Osteocyte (in vitro differentiated cells): ENCODE results near the gene ADAMTS10. TPM values are rescaled to one million over a fixed set of nuclear protein-coding genes. Genes with fewer than 3 reads are reported as not detected.
A peak's percentile ranks its signal among the peaks of the same experiment; 100 is the strongest.
"Not testable (repeated sequence)": the region's sequence is repeated elsewhere in the genome, so short reads cannot be mapped to it uniquely, and the experiment has no call there.

Experiments
- DNase-seq: peaks from one replicate; pipeline ENCODE4 v3.0.0; 2021; ENCODE audit warnings: mixed read lengths; ENCODE audit not compliant: unreplicated experiment; ENCODE audit errors: extremely low spot score
- H3K27ac Mint-ChIP-seq: one replicate; pipeline ENCODE4 v1.8.0; 2021; ENCODE audit warnings: mild to moderate bottlenecking, mixed read lengths; ENCODE audit not compliant: unreplicated experiment
- H3K27me3 Mint-ChIP-seq: one replicate; pipeline ENCODE4 v1.8.0; 2021; ENCODE audit warnings: mixed read lengths; ENCODE audit not compliant: unreplicated experiment
- H3K36me3 Mint-ChIP-seq: one replicate; pipeline ENCODE4 v1.8.0; 2021; ENCODE audit warnings: mixed read lengths; ENCODE audit not compliant: unreplicated experiment
- H3K4me1 Mint-ChIP-seq: one replicate; pipeline ENCODE4 v1.8.0; 2021; ENCODE audit warnings: mixed read lengths; ENCODE audit not compliant: unreplicated experiment
- H3K4me3 Mint-ChIP-seq: one replicate; pipeline ENCODE4 v1.8.0; 2021; ENCODE audit warnings: mild to moderate bottlenecking, moderate library complexity, mixed read lengths; ENCODE audit not compliant: unreplicated experiment
- H3K9me3 Mint-ChIP-seq: one replicate; pipeline ENCODE4 v1.8.0; 2021; ENCODE audit warnings: mixed read lengths; ENCODE audit not compliant: unreplicated experiment
- CTCF ChIP-seq: fragments of 200-600 bp; sonication (generic); IDR thresholded peaks from 2 replicates; pipeline ENCODE4 v1.5.0; 2021; ENCODE audit warnings: antibody characterized with exemption, mild to moderate bottlenecking, moderate library complexity
- total RNA-seq: library from RNA; stranded (reverse); gene quantifications from 2 replicates; pipeline ENCODE4 v1.2.1, GENCODE V29; 2021

The ADAMTS10 gene
- total RNA-seq, 1 donor from 2014 or later = 96.2 TPM

DNA sequence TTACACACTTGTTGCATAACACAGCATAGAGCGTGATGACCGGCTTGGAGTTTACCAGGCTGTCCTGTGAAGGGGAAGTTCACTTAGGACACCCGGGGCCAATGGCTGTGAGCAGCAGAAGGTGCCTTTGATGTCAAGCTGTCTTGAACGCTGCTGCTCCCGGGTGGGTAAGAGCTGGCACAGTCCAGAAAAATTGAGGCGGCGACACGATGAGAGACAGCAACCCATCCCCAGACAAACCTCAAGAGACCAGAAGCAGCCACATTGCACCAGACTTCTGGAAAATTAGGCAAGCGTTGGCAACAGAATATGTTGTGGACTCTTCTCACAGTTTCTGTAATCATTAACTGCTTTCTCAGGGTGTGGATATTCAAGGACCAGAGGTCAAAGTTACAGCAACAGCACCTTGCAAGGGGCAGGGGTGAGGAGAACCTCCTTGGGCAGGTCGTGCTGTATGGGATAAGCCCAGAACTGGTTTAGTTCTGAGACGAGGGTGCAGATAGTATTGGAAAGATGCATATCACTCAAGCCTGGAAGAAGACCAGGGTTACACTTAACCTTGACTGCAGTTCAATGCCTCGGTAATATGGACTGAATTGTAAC, 30.0 kb upstream of the ADAMTS10 start:
- H3K27ac Mint-ChIP-seq = no peak overlapping the region
- H3K4me1 Mint-ChIP-seq = peaks cover 31% of the 10 kb centered on the region
- H3K9me3 Mint-ChIP-seq = no peaks in the 10 kb centered on the region
- peaks cover 12% of the 10 kb centered on the region for H3K27me3 Mint-ChIP-seq
- DNase-seq = no peak
- H3K36me3 Mint-ChIP-seq = peaks cover 1% of the 10 kb centered on the region
- no peak overlapping the region for H3K4me3 Mint-ChIP-seq
- no peak for TF ChIP-seq CTCF

DNA sequence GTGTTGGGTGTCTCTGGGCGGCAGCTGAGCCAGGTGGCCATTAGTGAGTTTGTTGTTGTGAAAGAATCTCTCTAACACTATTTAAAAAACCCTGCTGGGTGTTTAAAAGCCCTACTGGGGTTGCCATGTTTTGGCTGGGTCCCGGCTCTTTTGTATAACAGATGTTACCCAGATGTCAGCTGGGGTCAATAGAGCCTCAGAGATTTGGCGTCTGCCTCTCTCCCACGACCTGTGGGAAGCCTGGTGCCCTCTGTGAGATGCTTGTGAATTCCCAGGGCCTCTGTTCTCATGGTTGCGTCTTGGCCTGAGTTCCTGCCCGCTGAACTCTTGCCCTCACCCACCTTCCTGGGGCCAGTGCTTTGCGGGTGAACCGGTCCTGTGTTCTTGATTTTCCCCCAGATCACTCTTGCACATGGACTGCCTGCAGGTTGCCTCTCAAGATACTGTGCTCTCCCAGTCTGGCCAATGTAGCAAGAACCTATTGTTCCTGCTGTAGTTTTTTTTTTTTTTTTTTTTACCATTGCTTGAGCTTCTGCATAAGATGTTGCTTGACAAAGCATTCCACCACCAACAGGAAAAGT, 29.4 kb upstream of the ADAMTS10 start:
- no peak for TF ChIP-seq CTCF
- peaks cover 9% of the 10 kb centered on the region for H3K27me3 Mint-ChIP-seq
- H3K36me3 Mint-ChIP-seq = peaks cover 1% of the 10 kb centered on the region
- no peak for DNase-seq
- no peaks in the 10 kb centered on the region for H3K9me3 Mint-ChIP-seq
- H3K4me1 Mint-ChIP-seq = peaks cover 34% of the 10 kb centered on the region
- H3K4me3 Mint-ChIP-seq = no peak overlapping the region
- no peak overlapping the region for H3K27ac Mint-ChIP-seq

DNA sequence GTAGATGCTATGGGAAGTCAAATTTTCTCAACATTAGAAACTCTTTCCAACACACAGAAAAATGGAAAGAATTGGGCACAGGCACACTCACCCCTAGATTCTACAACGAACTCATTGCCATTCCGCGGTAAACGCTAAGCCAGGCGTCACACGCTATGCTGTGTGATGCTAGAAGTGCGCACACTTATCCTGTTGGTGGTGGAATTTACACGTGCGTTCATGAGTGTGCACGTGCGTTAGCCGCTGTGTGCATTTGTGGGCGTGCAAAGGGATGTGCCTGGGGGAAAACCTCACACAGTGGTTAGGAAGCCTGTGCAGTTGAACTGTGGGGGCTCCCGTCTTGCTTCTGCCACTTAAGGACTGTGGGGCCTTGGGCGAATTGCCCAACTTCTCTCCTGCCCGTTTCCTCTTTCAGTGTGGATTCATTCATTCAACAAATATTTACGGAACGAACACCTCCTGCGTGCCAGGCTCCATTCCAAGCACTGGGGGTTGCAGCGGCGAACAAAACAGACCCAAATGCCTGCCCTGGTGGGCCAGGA, 27.6 kb upstream of the ADAMTS10 start:
- peaks cover 37% of the 10 kb centered on the region for H3K4me1 Mint-ChIP-seq
- TF ChIP-seq CTCF = no peak
- peaks cover 1% of the 10 kb centered on the region for H3K36me3 Mint-ChIP-seq
- H3K9me3 Mint-ChIP-seq = no peaks in the 10 kb centered on the region
- H3K27ac Mint-ChIP-seq = peak overlapping the region; percentile 18
- DNase-seq = no peak
- H3K27me3 Mint-ChIP-seq = peaks cover 3% of the 10 kb centered on the region
- no peak overlapping the region for H3K4me3 Mint-ChIP-seq

DNA sequence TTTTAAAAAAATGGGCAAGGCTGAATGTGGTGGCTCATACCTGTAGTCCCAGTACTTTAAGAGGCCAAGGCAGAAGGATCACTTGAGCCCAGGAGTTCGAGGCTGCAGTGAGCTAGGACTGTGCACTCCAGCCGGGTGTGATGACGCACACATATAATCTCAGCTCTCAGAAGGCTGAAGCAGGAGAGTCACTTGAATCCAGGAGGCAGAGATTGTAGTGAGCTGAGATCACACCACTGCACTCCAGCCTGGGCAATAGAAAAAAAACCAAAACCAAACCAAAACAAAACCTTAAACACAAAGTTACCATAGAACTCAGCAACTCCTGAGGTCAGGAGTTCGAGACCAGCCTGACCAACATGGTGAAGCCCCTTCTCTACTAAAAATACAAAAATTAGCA, 26.6 kb upstream of the ADAMTS10 start:
- DNase-seq = not testable (repeated sequence)

GRCh38 chr19:8635422-8635821, 24.9 kb upstream of the ADAMTS10 start:
- TF ChIP-seq CTCF = no peak
- H3K4me1 Mint-ChIP-seq = peaks cover 51% of the 10 kb centered on the region
- DNase-seq = no peak
- H3K9me3 Mint-ChIP-seq = no peaks in the 10 kb centered on the region
- H3K36me3 Mint-ChIP-seq = peaks cover 1% of the 10 kb centered on the region
- no peak overlapping the region for H3K4me3 Mint-ChIP-seq
- H3K27ac Mint-ChIP-seq = no peak overlapping the region
- no peaks in the 10 kb centered on the region for H3K27me3 Mint-ChIP-seq

More for the DNA sequence above, 26.6 kb upstream of the ADAMTS10 start:
- H3K27ac Mint-ChIP-seq, H3K27me3 Mint-ChIP-seq, H3K4me3 Mint-ChIP-seq, H3K9me3 Mint-ChIP-seq, H3K36me3 Mint-ChIP-seq: not testable (repeated sequence)
- peaks cover 40% of the 10 kb centered on the region for H3K4me1 Mint-ChIP-seq
